Neural progenitor cell (in vitro differentiated cells): Measurements from ENCODE around the gene ZNF699.

ENCODE experiments used
- EZH2phosphoT487 ChIP-seq: fragments of 200-600 bp; sonication (generic); IDR thresholded peaks from 2 replicates; pipeline ENCODE4 v1.6.1; 2017; ENCODE audit warnings: antibody characterized with exemption
- TF ChIP-seq, protein P1 (sequence below): fragments of 200-600 bp; sonication (generic); IDR thresholded peaks from 2 replicates; pipeline ENCODE4 v1.5.1; 2017; ENCODE audit warnings: antibody characterized with exemption, mild to moderate bottlenecking

- TF ChIP-seq, protein P1, sequence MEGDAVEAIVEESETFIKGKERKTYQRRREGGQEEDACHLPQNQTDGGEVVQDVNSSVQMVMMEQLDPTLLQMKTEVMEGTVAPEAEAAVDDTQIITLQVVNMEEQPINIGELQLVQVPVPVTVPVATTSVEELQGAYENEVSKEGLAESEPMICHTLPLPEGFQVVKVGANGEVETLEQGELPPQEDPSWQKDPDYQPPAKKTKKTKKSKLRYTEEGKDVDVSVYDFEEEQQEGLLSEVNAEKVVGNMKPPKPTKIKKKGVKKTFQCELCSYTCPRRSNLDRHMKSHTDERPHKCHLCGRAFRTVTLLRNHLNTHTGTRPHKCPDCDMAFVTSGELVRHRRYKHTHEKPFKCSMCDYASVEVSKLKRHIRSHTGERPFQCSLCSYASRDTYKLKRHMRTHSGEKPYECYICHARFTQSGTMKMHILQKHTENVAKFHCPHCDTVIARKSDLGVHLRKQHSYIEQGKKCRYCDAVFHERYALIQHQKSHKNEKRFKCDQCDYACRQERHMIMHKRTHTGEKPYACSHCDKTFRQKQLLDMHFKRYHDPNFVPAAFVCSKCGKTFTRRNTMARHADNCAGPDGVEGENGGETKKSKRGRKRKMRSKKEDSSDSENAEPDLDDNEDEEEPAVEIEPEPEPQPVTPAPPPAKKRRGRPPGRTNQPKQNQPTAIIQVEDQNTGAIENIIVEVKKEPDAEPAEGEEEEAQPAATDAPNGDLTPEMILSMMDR = no peak
- TF ChIP-seq EZH2phosphoT487 = no peak
These were observed 372 bp upstream of the ZNF699 start for GRCh38 chr19:9309974-9310446.
